Stimulated activated CD8-positive, alpha-beta memory T cell treated with anti-CD3 and anti-CD28 coated beads, Interleukin-12 subunit alpha, Interleukin-12 subunit beta, amount 100 ng/mL, for 1 hour (primary cell): ENCODE data around the gene FITM2.
"Not testable (repeated sequence)": the region's sequence is repeated elsewhere in the genome, so short reads cannot be mapped to it uniquely, and the experiment has no call there.

Experiments used
- DNase-seq: peaks from one replicate; pipeline ENCODE4 v3.0.0-alpha.2; 2020; ENCODE audit warnings: low read depth

The FITM2 gene

GRCh38 chr20:44310664-44311639 is at the start of gene FITM2:
Gene FITM2, minus strand, starts transcription at chr20:44311202. Its CDS starts 54 bp downstream, at chr20:44311148.
- peak; percentile 97 for DNase-seq

DNA sequence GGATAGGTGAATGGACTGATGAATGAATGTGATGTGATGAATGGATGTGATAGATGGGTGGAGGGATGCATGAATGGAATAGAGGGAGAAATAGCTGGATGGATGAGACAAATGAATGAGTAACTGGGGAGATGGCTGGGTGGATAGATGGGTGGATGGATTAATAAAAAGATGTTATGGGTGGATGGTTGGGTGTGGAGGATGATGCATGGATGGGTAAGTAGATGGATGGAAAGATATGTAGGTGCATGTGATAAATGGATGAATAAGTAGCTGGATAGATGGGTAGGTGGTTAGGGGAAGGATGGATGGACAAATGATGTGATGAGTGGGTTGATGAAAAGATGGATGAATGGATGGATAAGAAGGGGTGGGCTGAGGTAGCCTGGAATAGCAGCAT is 49.2 kb upstream of the FITM2 start:
- no peak for DNase-seq

- DNase-seq, result no peak
Measured at GRCh38 chr20:44358776-44359175, 47.8 kb upstream of the FITM2 start.

- DNase-seq, result no peak
Measured at GRCh38 chr20:44357555-44358125, 46.6 kb upstream of the FITM2 start.

DNA sequence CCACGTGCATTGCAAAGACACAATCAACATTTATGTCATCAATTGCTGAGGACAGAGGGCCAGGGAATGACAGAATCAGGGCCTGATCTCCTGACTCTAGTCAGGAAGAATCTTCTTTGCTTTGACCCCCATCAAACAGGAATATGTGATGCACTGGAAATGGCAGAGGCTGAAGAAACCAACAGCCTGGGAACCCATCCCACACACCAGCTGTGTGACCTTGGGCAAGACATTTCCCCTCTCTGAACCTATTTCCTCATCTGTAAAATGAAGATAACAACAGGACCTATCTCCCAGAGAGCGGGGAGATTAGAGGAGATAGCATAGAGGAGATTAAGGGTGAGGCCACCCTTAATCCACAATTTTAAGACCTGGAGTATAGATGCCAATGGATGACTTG is 46.0 kb upstream of the FITM2 start:
- DNase-seq, result no peak

DNA sequence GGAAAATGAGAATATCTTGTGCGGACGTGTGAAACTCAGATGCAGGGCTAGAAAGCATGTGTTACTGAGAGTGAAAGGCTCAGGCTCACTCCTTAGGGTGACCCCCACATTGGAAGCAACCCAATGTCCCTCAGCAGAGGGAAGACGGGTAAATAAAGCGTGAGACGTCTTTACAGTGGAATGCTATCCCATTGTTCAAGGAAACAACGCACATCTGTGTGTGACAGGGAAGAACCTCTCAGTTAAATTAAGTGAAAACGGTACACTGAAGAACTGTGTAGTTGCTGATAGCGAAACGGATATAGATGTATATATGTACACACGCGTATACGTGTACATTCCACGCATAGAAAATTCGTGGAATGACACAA is 45.3 kb upstream of the FITM2 start:
- DNase-seq, result no peak

DNA sequence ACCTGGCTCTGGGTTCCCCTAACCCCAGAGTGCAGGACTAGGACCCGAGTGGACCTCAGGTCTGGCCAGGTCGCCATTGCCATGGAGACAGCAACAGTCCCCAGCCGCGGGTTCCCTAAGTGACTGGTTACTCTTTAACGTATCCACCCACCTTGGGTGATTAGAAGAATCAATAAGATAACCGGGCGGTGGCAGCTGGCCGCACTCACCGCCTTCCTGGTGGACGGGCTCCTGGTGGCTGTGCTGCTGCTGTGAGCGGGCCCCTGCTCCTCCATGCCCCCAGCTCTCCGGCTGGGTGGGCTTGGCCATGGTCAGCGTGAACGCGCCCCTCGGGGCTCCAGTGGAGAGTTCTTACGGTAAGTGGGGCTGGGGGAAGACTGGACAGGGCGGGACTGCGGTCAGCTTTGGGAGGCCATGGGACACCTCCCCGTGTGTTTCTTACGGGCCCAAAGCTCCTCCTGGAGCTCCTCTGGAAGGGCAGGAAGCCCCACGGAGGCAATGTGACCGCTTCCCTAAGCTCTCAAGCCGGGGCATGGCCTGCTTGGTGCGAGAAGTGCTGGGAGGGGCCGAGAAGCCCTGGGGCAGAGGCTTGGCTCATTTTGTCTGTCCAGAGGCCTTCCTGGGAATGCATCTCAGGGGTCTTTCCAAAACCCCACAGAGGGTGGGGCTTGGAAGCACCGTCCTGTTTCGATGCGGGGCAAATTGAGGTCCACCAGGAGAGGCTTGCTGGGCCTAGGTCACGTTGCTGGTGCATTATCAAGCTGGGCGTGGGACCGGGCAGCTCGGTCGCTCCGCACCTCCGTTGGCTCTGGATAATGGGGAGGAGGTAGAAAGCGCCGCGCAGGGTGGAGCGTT is 44.7 kb upstream of the FITM2 start, which contains the start of gene HNF4A:
Gene HNF4A, plus strand, starts transcription at position 202 of the 855 bp plus-strand sequence. Its CDS starts 106 bp downstream, at position 308.
- DNase-seq, result no peak

DNA sequence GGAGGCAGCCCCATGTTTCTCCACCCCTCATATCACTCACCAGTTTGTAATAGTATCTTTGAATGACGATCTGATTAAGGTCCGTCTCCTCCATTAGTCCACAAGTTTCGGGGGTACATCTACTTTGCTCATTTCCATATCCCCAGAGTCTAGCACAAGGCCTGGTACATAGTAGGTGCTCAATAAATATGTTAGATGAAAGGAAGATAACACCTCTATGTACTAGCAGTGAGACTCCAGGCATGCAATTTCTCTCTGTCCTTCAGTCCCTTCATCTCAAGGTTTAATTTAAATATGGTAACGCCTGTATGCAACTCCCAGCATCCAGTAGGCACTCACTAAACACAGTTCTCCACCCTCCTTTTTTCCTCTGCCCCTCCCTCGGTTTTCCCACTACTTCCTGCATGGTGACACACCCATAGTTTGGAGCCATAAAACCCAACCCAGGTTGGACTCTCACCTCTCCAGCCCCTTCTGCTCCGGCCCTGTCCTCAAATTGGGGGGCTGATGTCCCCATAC is 44.0 kb upstream of the FITM2 start:
- no peak for DNase-seq

GRCh38 chr20:44350567-44350966 is 39.6 kb upstream of the FITM2 start:
- no peak for DNase-seq

DNA sequence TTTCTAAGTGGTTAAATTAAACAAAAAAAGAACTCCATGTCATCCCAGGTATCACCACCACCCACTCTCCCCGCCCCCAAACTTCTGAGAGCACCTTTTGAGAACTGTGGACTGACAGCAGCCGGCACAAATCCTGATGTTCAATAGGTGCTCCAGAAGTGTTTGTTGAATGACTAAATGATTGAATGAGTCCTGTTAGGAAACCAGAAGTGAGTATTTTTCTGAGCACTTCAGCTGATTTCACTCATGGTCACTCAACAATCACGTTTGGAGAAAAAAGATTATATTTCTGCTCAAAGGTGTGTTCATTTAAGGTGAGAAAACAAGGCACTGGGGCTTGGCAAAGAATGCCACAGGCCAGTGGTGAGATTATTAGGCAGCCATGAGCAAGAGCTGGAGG is 38.3 kb upstream of the FITM2 start:
- no peak for DNase-seq

DNA sequence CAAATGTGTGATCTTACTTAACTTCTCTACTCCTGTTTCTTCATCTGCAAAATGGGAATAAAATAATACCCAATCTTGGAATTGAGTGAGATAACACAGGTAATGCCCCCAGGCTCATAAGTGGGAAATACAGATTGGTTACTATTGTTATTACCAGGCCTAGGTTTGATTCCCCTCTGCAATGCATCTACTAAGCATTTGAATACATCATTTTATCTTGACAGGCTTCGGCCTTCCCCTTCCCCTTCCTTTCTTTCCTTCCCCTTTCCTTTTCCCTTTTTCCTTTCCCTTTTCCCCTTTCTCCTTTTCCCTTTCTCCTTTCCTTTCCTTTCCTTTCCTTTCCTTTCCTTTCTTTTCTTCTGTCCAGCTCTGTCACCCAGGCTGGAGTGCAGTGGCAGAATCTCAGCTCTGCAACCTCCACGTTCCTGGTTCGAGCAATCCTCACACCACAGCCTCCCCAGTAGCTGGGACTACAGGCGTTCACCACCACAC is 37.2 kb upstream of the FITM2 start:
- no peak for DNase-seq

GRCh38 chr20:44345941-44346340 is 34.9 kb upstream of the FITM2 start:
- not testable (repeated sequence) for DNase-seq

DNA sequence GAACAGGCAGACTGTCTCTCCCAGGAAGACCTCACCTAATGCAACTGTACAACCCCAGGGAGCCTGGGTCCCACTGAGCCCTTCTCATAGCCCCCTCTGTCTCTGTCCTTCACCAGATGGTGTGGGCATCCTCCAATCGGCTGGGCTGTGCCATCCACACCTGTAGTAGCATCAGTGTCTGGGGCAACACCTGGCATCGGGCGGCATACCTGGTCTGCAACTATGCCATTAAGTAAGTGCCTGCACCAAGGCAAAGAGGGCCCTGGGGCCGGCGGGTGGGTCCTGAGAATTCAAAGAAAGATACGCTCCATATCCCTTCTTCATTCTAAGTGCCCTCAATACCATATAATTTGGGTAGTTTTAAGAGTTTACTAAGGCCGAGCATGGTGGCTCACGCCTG is 34.1 kb upstream of the FITM2 start:
- no peak for DNase-seq

DNA sequence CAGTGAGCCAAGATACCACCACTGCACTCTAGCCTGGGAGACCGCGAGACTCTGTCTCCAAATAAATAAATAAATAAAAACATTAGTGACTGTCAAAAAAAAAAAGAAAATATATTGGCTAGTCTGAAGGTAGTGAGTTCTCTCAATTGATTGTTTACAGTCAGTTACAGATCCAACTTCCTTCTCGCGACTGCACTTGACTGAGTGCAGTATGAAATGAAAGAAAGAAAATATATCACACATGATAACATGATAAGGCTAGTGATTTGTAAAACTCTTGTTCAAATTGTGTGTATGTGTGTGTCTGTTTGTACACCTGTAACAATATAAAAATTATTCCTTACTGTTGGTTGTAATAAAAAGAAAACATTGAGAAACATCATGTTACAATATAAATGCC is 33.7 kb upstream of the FITM2 start:
- no peak for DNase-seq

- DNase-seq, result no peak
Measured at GRCh38 chr20:44343162-44343675, 32.2 kb upstream of the FITM2 start.

DNA sequence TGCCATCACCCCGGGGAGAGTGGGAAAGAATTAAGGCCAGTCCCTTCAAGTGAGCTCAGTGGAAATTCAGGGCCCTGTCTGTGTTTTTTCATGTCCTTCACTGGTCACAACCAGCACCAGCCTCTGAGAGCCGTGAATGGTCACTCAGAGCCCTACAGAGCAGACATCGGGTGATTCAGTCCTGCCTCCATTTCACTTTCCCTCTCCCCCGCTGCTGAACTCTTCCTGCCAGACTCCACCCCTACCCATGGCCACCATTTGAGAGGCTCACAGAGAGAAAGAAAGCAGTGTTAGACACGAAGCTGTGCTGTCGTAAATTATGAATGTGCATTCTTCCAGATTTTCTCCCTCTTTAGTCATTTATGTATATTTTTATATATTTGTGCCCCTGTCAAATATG is 31.2 kb upstream of the FITM2 start:
- no peak for DNase-seq

- no peak for DNase-seq
Measured at GRCh38 chr20:44336725-44337380, 25.9 kb upstream of the FITM2 start, which contains the start of gene R3HDML. Gene R3HDML, plus strand, starts transcription at chr20:44337043. Its CDS starts 115 bp downstream, at chr20:44337158.

GRCh38 chr20:44336086-44336485 is 25.1 kb upstream of the FITM2 start:
- no peak for DNase-seq

DNA sequence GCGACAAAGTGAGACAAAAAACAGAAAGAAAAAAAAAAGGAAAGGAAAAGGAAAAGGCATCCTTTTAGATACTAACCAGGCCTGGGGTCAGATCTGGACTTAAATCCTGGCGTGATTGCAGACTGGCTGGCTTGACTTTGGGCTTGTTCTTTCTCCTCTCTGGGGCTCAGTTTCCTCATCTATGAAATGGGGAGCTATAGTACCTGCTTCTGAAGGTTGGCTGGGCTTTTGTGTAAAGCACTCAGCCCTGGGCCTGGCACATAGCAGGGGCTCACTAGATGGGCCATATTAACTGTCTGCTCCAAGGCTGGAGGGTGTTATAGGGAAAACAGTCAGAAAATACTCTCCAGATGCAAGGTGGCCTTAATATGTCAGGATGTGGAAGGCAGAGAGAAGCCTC is 24.7 kb upstream of the FITM2 start:
- no peak for DNase-seq

GRCh38 chr20:44334709-44335108 is 23.7 kb upstream of the FITM2 start:
- no peak for DNase-seq

- no peak for DNase-seq
Measured at GRCh38 chr20:44334306-44334705, 23.3 kb upstream of the FITM2 start.
